Measurements from ENCODE around the gene KIF18B.

GRCh38 chr17:44898768-44899073, 48.9 kb downstream of the KIF18B start:
- TF ChIP-seq LEF1 (IDR thresholded peaks at IDR 0.05; ENCODE audit: borderline replicate concordance) (no peak), ZNF384 (IDR thresholded peaks at IDR 0.05) (no peak), FOXM1 (IDR thresholded peaks at IDR 0.05; ENCODE audit: borderline replicate concordance) (no peak), L3MBTL2 (conservative IDR thresholded peaks at IDR 0.05) (no peak), TARDBP (IDR thresholded peaks at IDR 0.05) (no peak), ELF4 (IDR thresholded peaks at IDR 0.05) (no peak), CTBP1 (IDR thresholded peaks at IDR 0.05; ENCODE audit: borderline replicate concordance) (no peak), PKNOX1 (IDR thresholded peaks at IDR 0.05) (no peak)
